Erythroblast (primary cell): ENCODE results near the gene PHACTR2.
"Not testable (repeated sequence)": the region's sequence is repeated elsewhere in the genome, so short reads cannot be mapped to it uniquely, and the experiment has no call there.

Experiments used
- DNase-seq, 2 experiments: peaks; one replicate each; lab custom pipeline; 2025; lab: John Stamatoyannopoulos, UW
- GATA1 ChIP-seq: IDR thresholded peaks from 2 replicates; pipeline ENCODE4 v1.6.1; 2011; ENCODE audit warnings: low read depth, mild to moderate bottlenecking, control low read depth, low read length, moderate library complexity
- POLR2A ChIP-seq: IDR thresholded peaks from 2 replicates; pipeline ENCODE4 v1.6.1; 2011; ENCODE audit warnings: mild to moderate bottlenecking, low read length

PHACTR2 gene

DNA sequence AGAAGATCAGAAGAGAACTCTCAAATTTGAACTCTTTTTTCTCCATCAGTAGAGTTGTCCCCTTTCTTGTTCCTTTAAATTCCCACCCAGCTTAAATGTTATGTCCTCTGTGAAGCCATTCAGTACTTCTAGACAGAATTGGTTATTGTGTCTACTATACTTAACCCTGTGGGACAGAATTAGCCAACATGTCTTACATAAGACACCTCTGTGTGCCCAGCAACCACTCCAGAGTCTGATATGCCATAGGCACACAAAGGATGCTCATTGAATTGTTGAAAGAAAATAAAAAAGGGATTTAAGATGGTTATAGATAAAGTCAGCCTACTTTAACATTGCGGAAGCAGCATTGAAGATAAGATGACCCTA, 88.4 kb downstream of the PHACTR2 start:
- TF ChIP-seq POLR2A (no peak), GATA1 (no peak)
- no peak for DNase-seq

DNA sequence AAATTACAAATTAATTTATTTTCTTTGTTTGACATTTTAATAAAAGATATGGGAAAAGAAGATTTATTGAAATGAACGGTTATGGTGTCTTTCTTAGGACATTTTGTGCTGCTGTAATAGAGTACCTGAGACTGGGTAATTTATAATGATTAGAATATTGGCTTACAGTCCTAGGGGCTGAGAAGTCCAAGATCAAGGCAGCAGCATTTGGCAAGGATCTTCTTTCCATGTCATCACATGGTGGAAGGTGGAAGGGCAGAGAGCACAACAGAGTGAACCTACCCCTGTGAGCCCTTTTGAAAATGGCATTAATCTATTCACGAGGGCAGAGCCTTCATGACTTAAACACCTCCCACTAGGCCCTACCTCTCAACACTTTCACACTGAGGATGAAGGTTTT, 89.7 kb downstream of the PHACTR2 start:
- TF ChIP-seq GATA1 (no peak), POLR2A (no peak)
- DNase-seq = no peak

DNA sequence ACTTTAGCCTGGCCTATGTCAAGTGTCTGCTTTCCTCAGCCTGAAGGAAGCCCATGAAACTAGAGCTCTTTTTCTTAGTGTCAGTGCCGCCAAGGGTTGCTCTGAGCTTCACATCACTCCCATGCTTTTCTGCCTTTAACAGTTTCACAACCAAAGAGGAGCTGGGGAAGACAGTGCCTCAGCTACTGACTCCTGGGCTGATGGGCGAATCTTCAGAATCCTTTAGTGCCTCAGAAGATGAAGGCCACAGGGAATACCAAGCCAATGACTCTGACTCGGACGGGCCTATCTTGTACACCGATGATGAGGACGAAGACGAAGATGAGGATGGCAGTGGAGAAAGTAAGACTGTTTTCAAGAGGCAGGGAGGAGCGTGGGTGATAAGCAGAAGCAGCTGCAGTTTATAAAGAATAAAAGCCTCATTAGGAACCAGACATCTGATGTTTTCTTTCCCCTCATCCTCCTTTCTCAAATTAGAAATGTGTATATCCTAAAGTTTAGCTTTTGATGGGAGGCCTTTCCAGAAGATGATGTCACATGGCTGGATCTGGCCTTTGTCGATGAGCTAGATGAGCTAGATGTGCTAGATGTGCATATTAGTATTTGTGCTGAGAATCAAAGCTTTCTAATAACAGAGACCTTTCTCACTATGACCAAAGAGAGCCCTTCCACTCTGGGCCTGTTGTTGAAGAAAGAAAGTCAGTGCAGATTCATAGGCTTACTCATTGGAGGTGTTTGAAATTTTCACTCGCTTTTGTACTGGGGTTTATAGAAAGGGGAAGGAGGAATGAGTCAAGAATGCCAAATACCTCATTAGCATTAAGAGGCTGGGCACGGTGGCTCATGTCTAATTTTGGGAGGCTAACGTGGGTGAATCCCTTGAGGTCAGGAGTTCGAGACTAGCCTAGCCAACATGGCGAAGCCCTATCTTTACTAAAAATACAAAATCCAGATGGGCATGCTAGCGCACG, 94.6 kb downstream of the PHACTR2 start:
- TF ChIP-seq GATA1 (no peak), POLR2A (no peak)
- DNase-seq = no peak

DNA sequence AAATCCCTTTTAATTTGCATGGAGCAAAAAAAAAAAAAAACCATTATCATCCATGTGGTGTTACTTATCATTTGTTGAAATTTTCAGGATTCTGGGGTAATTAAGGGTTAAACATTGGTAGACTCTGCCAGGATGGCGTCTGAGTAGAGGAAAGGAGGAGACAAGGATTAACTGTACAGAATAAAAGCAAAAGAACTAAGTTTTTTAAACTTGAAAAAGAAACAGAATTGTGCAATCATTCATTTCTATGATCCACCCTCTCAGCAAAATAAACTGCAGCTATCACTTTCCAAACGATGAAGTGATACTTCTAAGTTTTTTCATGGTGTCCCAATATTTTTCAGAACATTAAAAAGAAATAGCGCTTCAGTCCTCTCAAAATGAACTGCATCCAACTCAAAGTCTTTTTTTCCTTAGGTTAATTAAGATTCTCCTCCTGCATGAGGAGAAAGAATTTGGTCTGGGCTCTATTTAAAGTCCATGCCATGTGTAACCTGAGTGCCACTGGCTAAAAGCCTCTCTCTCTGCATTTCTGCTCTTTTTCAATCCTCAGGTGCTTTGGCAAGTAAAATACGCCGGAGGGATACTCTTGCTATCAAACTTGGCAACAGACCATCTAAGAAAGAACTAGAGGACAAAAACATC, 95.9 kb downstream of the PHACTR2 start:
- TF ChIP-seq POLR2A = no peak
- no peak for TF ChIP-seq GATA1
- DNase-seq = no peak

DNA sequence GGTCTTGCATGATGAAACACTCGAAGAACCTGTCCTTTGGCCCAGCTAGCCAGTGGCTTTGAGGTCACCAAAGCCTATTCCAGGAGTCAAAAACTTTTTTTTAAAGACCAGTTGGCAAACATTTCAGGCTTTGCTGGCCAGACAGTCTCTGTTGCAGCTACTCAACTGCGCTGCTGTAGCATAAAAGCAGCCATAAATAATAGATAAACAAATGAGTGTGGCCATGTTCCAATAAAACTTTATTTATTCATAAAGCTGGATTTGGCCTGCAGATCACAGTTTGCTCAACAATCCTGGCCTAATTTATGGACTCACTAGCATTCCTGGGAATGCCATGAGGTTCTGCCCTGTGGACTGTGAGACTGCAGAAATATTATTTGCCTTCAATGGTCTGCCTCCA, 96.6 kb downstream of the PHACTR2 start:
- TF ChIP-seq GATA1 (no peak), POLR2A (no peak)
- no peak for DNase-seq

DNA sequence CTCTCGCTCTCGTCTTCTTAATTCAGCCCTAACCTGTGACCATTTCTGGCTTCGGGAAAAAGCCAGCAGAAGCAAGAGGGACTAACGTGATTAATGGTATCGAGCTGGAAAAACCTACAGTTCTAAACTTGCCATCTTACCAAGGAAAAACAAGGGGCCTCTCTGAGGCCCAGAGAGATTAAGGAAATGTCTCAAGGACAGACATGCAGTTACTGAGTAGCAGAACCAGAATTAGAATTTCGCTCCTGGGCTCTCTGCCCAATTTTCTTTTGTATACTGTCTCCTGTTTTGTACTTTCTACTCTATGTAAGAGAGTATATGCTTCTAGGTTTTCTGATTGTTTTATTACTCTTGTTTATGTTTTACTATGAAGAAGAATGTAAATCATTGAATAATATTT, 97.6 kb downstream of the PHACTR2 start:
- TF ChIP-seq POLR2A = no peak
- no peak for TF ChIP-seq GATA1

DNA sequence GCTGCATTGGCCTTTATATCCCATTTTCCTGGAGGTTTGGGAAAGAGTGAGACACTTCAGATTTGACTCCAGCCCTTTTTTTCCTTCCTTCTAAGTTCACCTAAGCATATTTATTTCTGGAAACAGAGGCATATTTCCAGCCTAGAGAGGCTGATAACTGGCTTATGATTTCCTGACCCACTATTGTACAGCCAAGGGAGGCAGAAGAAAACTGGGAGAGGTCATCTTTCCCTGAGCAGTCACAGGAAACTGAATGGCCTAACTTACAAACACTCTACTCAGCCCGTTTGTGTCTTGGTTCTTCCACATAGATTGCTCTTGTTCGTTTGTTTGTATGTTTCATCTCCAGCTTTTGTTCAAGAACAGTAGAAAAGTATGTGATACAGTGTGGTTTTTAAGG, 101.2 kb downstream of the PHACTR2 start:
- TF ChIP-seq GATA1 (no peak), POLR2A (no peak)
- DNase-seq = no peak

More for the DNA sequence above, 97.6 kb downstream of the PHACTR2 start:
- no peak for DNase-seq

DNA sequence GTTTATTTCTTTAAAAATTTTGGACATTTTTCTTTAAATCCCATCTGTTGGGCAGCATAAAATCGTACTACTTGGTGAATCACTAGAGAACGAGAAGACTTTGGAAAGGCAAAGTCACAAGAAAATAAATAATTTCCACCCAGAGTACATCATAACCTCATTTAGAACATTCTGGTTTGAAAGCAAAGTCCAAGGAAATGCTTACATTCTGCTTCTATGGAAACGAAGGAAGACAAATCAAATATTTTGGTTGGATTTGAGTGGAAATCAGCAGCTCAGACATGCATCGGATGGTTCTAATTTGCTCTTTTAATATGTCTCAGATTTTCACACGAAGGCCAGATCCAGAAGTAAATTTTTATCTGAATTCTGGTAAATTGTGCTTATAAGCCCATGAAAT, 104.7 kb downstream of the PHACTR2 start:
- TF ChIP-seq GATA1 = no peak
- no peak for TF ChIP-seq POLR2A
- DNase-seq = no peak

DNA sequence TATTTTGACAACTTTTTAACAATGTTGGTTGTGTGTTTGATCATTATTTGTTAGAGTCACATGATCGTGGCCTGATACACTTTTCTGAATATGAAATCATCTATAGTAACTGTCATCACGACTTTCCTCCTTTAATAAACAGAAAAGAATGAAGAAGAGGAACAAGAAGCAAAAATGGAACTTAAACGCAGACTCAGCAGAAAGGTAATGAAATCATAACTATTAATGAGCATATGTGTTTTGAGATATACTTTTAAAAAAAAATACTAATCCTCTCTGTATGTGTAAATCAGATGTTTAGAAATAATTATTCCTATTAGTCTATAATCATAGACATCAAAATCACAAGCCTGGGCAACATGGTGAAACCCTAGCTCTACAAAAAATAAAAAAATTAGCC, 105.3 kb downstream of the PHACTR2 start:
- no peak for DNase-seq
- no peak for TF ChIP-seq GATA1
- TF ChIP-seq POLR2A = no peak

DNA sequence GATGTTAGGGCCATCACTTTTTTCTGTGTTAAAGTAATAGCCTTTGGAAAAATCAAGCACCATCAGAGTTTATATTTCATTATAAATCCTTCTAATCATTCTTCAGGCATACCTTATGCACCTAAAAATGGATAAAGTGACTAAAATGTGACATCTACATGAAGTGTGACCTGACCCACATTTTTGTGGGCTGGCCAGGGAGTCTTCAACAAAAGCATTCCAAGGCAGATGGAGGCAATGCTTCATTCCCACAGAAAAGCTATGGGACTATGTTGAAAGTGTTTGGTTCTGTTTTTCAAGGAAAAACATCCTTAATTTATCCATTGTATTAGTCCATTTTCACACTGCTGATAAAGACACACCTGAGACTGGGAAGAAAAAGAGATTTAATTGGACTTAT, 106.6 kb downstream of the PHACTR2 start:
- no peak for TF ChIP-seq GATA1
- no peak for TF ChIP-seq POLR2A
- no peak for DNase-seq

DNA sequence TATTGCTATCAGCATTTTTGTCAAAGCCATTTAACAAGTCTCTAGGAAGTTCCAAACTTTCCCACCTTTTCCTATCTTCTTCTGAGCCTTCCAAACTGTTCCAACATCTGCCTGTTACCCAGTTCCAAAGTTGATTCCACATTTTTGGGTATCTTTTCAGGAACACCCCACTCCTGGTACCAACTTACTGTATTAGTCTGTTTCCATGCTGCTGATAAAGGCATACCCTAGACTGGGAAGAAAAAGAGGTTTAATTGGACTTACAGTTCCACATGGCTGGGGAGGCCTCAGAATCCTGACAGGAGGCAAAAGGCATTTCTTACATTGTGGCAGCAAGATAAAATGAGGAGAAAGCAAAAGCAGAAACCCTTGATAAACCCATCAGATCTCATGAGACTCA, 108.6 kb downstream of the PHACTR2 start:
- DNase-seq = not testable (repeated sequence)

DNA sequence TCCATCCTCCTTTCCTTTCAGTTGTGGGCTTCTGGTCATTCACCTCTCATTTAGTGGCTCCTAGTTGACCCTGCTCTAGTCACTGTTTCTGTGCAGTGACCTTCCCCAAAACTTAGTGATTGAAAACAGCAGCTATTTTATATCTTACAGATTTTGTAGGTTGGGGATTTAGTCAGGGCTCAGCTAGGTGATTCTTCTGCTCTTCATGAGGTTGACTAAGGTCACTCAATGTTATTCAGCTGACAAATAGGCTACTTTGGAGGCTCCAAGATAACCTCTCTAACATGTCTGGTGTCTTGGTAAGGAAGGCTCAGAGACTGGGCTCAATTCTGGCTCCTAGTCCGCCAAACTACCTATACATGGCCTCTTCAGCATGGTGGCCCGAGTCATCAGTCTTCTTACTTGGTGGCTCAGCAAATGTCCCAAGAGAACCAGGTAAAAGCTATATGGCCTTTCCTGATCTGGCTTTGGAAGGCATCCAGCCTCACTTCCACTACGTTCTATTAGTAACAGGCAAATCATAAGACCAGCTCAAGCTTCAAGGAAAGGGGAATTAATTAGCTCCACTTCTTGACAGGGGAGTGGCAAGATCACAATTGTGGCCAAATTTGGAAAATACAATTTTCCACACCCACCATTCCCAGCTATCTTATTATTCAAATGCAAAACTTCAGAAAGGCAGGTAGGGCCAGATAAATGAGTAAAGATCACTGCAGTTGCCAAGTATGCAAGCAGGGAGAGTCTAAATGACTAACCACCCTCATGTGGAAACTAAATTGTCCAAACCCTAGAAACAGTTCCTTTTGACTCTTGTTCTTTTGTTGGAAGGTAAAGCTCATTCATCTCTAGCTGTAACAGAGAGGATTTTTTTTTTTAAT, 114.9 kb downstream of the PHACTR2 start:
- DNase-seq = no peak
- TF ChIP-seq GATA1 (no peak), POLR2A (no peak)

DNA sequence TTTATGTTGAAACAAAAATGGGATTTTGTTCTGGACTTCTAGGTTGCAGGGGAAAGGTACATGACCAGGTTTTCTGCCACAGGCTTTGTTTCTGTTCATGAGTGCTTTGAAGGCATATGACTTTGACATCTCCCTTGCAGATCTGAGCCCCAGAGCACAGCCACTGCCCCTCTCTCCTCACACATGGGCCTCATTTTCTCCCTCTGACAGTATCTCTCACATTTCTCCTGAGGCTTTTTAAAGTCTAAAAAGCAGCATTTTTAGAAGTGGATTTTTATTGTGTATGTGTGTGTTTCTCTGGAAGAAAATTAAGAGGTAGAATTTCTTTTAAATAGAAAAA, 115.5 kb downstream of the PHACTR2 start:
- no peak for DNase-seq

DNA sequence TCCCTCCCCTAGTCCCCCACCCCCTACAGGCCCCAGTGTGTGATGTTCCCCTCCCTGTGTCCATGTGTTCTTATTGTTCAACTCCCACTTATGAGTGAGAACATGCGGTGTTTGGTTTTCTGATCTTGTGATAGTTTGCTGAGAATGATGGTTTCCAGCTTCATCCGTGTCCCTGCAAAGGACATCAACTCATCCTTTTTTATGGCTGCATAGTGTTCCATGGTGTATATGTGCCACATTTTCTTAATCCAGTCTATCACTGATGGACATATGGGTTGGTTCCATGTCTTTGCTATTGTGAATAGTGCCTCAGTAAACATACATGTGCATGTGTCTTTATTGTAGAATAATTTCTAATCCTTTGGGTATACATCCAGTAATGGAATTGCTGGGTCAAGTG, 118.8 kb downstream of the PHACTR2 start:
- not testable (repeated sequence) for DNase-seq

More for the DNA sequence above, 115.5 kb downstream of the PHACTR2 start:
- TF ChIP-seq POLR2A (no peak), GATA1 (no peak)

DNA sequence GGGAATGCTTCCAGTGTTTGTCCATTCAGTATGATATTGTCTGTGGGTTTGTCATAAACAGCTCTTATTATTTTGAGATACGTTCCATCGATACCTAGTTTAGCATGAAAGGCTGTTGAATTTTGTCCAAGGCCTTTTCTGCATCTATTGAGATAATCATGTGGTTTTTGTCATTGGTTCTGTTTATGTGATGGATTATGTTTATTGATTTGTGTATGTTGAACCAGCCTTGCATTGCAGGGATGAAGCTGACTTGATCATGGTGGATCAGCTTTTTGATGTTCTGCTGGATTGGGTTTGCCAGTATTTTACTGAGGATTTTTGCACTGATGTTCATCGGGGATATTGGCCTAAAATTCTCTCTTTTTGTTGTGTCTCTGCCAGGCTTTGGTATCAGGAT, 120.7 kb downstream of the PHACTR2 start:
- DNase-seq = not testable (repeated sequence)
